HCT116 (cell line): ENCODE measurements around the gene DHRSX.

Source experiments
- ATF3 ChIP-seq: IDR thresholded peaks from 2 replicates; pipeline ENCODE4 v1.6.1; 2012
- CEBPB ChIP-seq: IDR thresholded peaks from 2 replicates; pipeline ENCODE4 v1.6.1; 2012; ENCODE audit warnings: low read depth
- CTCF ChIP-seq, 3 experiments: fragments of 200-600 bp in 1 of 3; sonication (generic) in 1 of 3; IDR thresholded peaks in 2 of 3; conservative IDR thresholded peaks in 1 of 3; 2 replicates each; pipeline ENCODE4 v1.5.1; 2012 to 2017; ENCODE audit warnings: low read depth in 2 of 3, low read length in 2 of 3, antibody characterized with exemption in 1 of 3, borderline replicate concordance in 1 of 3, control low read depth in 1 of 3, mild to moderate bottlenecking in 1 of 3, mixed read lengths in 1 of 3, mixed run types in 1 of 3, moderate library complexity in 1 of 3; ENCODE audit not compliant: insufficient read depth in 1 of 3
- EZH2 ChIP-seq: fragments of 200-600 bp; sonication (generic); IDR thresholded peaks from 2 replicates; pipeline ENCODE4 v1.6.1; 2017; ENCODE audit warnings: antibody characterized with exemption, mixed run types
- POLR2A ChIP-seq: IDR thresholded peaks from 2 replicates; pipeline ENCODE4 v1.7.0; 2011; ENCODE audit warnings: borderline replicate concordance; ENCODE audit not compliant: insufficient read depth, insufficient read length; ENCODE audit errors: extremely low read depth
- POLR2AphosphoS5 ChIP-seq: IDR thresholded peaks from 2 replicates; pipeline ENCODE4 v1.6.1; 2011; ENCODE audit warnings: mild to moderate bottlenecking, low read depth, low read length, moderate library complexity
- SIN3A ChIP-seq: IDR thresholded peaks from 2 replicates; pipeline ENCODE4 v1.6.1; 2012; ENCODE audit warnings: low read depth
- SP1 ChIP-seq: IDR thresholded peaks from 2 replicates; pipeline ENCODE4 v1.6.1; 2012; ENCODE audit warnings: low read depth
- YY1 ChIP-seq: IDR thresholded peaks from 2 replicates; pipeline ENCODE4 v1.6.1; 2011; ENCODE audit warnings: low read length, low read depth, moderate library complexity, mild to moderate bottlenecking; ENCODE audit not compliant: insufficient replicate concordance; ENCODE audit errors: extremely low read depth
- ZNF274 ChIP-seq: fragments of 200-500 bp; sonication (Bioruptor generic); IDR thresholded peaks from 2 replicates; pipeline ENCODE4 v1.6.1; 2014; ENCODE audit warnings: mild to moderate bottlenecking, low read depth, low read length, inconsistent platforms
- TF ChIP-seq, protein P1 (sequence below): IDR thresholded peaks from 2 replicates; pipeline ENCODE4 v1.6.1; 2012
- TF ChIP-seq, protein P2 (sequence below): IDR thresholded peaks from 2 replicates; pipeline ENCODE4 v1.6.1; 2012; ENCODE audit warnings: low read depth

DNA sequence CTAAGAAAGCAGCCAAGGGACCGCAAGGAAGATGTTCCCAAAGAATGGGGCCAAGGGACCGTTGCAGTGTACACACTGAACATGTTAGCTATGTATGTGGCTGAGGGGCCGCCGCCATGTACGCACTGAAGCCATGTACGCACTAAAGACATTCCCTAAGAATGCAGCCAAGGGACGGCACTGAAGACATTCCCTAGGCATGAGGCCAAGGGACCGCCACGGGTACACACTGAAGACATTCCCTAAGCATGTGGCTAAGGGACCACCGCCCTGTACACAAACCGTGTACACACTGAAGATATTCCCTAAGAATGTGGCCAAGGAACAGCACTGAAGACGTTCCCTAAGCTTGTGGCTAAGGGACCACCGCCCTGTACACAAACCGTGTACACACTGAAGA lies 54.0 kb downstream of the DHRSX start:
- TF ChIP-seq CTCF (IDR thresholded peaks at IDR 0.05 in 2 of 3, conservative IDR thresholded peaks at IDR 0.05 in 1 of 3; ENCODE audit: borderline replicate concordance in 1 of 3, insufficient read depth in 1 of 3, low read depth in 2 of 3, low read length in 2 of 3): no peak
- no peak for TF ChIP-seq POLR2AphosphoS5
- no peak for TF ChIP-seq SIN3A
- no peak for TF ChIP-seq SP1
- no peak for TF ChIP-seq YY1
- TF ChIP-seq, protein P1, sequence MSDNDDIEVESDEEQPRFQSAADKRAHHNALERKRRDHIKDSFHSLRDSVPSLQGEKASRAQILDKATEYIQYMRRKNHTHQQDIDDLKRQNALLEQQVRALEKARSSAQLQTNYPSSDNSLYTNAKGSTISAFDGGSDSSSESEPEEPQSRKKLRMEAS: no peak
- TF ChIP-seq POLR2A: no peak
- no peak for TF ChIP-seq CEBPB
- no peak for TF ChIP-seq ATF3
- TF ChIP-seq ZNF274: no peak
- TF ChIP-seq, protein P2, sequence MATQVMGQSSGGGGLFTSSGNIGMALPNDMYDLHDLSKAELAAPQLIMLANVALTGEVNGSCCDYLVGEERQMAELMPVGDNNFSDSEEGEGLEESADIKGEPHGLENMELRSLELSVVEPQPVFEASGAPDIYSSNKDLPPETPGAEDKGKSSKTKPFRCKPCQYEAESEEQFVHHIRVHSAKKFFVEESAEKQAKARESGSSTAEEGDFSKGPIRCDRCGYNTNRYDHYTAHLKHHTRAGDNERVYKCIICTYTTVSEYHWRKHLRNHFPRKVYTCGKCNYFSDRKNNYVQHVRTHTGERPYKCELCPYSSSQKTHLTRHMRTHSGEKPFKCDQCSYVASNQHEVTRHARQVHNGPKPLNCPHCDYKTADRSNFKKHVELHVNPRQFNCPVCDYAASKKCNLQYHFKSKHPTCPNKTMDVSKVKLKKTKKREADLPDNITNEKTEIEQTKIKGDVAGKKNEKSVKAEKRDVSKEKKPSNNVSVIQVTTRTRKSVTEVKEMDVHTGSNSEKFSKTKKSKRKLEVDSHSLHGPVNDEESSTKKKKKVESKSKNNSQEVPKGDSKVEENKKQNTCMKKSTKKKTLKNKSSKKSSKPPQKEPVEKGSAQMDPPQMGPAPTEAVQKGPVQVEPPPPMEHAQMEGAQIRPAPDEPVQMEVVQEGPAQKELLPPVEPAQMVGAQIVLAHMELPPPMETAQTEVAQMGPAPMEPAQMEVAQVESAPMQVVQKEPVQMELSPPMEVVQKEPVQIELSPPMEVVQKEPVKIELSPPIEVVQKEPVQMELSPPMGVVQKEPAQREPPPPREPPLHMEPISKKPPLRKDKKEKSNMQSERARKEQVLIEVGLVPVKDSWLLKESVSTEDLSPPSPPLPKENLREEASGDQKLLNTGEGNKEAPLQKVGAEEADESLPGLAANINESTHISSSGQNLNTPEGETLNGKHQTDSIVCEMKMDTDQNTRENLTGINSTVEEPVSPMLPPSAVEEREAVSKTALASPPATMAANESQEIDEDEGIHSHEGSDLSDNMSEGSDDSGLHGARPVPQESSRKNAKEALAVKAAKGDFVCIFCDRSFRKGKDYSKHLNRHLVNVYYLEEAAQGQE: no peak
- TF ChIP-seq EZH2: no peak
